Hippocampal formation (tissue), 2 donors: ENCODE results near the gene GMEB2.
"Not testable (repeated sequence)": the region's sequence is repeated elsewhere in the genome, so short reads cannot be mapped to it uniquely, and the experiment has no call there.

ENCODE experiments used
- DNase-seq, 2 donors: peaks; one replicate each; lab custom pipeline; 2025; lab: John Stamatoyannopoulos, UW

GMEB2 gene

GRCh38 chr20:63572071-63572787, 54.7 kb downstream of the GMEB2 start:
- no peak for DNase-seq

GRCh38 chr20:63571087-63571478, 55.8 kb downstream of the GMEB2 start:
- DNase-seq, result not testable (repeated sequence)

- no peak for DNase-seq
Measured at GRCh38 chr20:63570281-63571086, 56.4 kb downstream of the GMEB2 start.

GRCh38 chr20:63568986-63569949, 57.6 kb downstream of the GMEB2 start:
- no peak for DNase-seq

- DNase-seq, result no peak
Measured at GRCh38 chr20:63568170-63568981, 58.5 kb downstream of the GMEB2 start.

GRCh38 chr20:63567386-63568169, 59.3 kb downstream of the GMEB2 start:
- no peak for DNase-seq

- DNase-seq, result no peak
Measured at GRCh38 chr20:63567136-63567385, 59.8 kb downstream of the GMEB2 start.

GRCh38 chr20:63566395-63567135, 60.3 kb downstream of the GMEB2 start:
- no peak for DNase-seq

GRCh38 chr20:63565699-63566335, 61.1 kb downstream of the GMEB2 start:
- no peak for DNase-seq

- no peak for DNase-seq
Measured at GRCh38 chr20:63565021-63565698, 61.7 kb downstream of the GMEB2 start.

GRCh38 chr20:63564036-63564810, 62.7 kb downstream of the GMEB2 start:
- DNase-seq, result no peak

GRCh38 chr20:63563225-63563935, 63.5 kb downstream of the GMEB2 start:
- no peak for DNase-seq

GRCh38 chr20:63562461-63563224, 64.3 kb downstream of the GMEB2 start:
- no peak for DNase-seq

GRCh38 chr20:63561624-63562396, 65.1 kb downstream of the GMEB2 start:
- no peak for DNase-seq

GRCh38 chr20:63560856-63561609, 65.9 kb downstream of the GMEB2 start:
- DNase-seq, result no peak
